ENCODE measurements around the gene CPS1.

The CPS1 gene

GRCh38 chr2:210548031-210548430, 8.4 kb upstream of the CPS1 start:
- no peaks in the 10 kb centered on the region for H3K4me1 ChIP-seq (ENCODE audit: insufficient read depth, low read length, severe bottlenecking)
- no peaks in the 10 kb centered on the region for H3K9me3 ChIP-seq (ENCODE audit: low read length)
- no peak overlapping the region for H3K9ac ChIP-seq (ENCODE audit: low read length)
- no peak overlapping the region for H3K4me3 ChIP-seq (ENCODE audit: low read depth, low read length, poor library complexity, severe bottlenecking)
- H3K79me2 ChIP-seq (ENCODE audit: insufficient read depth, low read length), result no peaks in the 10 kb centered on the region
- no peak overlapping the region for H3K27ac ChIP-seq (ENCODE audit: low read depth, low read length, poor library complexity, severe bottlenecking)
- no peak for TF ChIP-seq EZH2 (IDR thresholded peaks at IDR 0.05; ENCODE audit: borderline replicate concordance, low read length)
- H3K9me2 ChIP-seq (ENCODE audit: low read depth, low read length), result no peaks in the 10 kb centered on the region
- no peaks in the 10 kb centered on the region for H3F3A ChIP-seq (ENCODE audit: insufficient read depth, low read length)
- no peaks in the 10 kb centered on the region for H3K27me3 ChIP-seq (ENCODE audit: insufficient read depth, low read length)
- no peak overlapping the region for H2AFZ ChIP-seq (ENCODE audit: low read length)
- no peaks in the 10 kb centered on the region for H3K36me3 ChIP-seq (ENCODE audit: insufficient read depth, low read length)
- no peak overlapping the region for H3K4me2 ChIP-seq (ENCODE audit: low read length)
- H4K20me1 ChIP-seq (ENCODE audit: insufficient read depth, low read length), result no peaks in the 10 kb centered on the region

- Histone ChIP-seq H2AFZ (ENCODE audit: low read length) (no peak overlapping the region), H3K27ac (ENCODE audit: low read depth, low read length, poor library complexity, severe bottlenecking) (no peak overlapping the region), H3K4me1 (ENCODE audit: insufficient read depth, low read length, severe bottlenecking) (no peaks in the 10 kb centered on the region), H3K9me2 (ENCODE audit: low read depth, low read length) (no peaks in the 10 kb centered on the region), H3K9ac (ENCODE audit: low read length) (no peak overlapping the region), H3K4me3 (ENCODE audit: low read depth, low read length, poor library complexity, severe bottlenecking) (no peak overlapping the region), H3K36me3 (ENCODE audit: insufficient read depth, low read length) (no peaks in the 10 kb centered on the region), H3K27me3 (ENCODE audit: insufficient read depth, low read length) (no peaks in the 10 kb centered on the region), H3K79me2 (ENCODE audit: insufficient read depth, low read length) (no peaks in the 10 kb centered on the region), H3F3A (ENCODE audit: insufficient read depth, low read length) (no peaks in the 10 kb centered on the region), H4K20me1 (ENCODE audit: insufficient read depth, low read length) (no peaks in the 10 kb centered on the region), H3K9me3 (ENCODE audit: low read length) (no peaks in the 10 kb centered on the region), H3K4me2 (ENCODE audit: low read length) (no peak overlapping the region)
- TF ChIP-seq EZH2 (IDR thresholded peaks at IDR 0.05; ENCODE audit: borderline replicate concordance, low read length), result no peak
- TF ChIP-seq, protein P1, sequence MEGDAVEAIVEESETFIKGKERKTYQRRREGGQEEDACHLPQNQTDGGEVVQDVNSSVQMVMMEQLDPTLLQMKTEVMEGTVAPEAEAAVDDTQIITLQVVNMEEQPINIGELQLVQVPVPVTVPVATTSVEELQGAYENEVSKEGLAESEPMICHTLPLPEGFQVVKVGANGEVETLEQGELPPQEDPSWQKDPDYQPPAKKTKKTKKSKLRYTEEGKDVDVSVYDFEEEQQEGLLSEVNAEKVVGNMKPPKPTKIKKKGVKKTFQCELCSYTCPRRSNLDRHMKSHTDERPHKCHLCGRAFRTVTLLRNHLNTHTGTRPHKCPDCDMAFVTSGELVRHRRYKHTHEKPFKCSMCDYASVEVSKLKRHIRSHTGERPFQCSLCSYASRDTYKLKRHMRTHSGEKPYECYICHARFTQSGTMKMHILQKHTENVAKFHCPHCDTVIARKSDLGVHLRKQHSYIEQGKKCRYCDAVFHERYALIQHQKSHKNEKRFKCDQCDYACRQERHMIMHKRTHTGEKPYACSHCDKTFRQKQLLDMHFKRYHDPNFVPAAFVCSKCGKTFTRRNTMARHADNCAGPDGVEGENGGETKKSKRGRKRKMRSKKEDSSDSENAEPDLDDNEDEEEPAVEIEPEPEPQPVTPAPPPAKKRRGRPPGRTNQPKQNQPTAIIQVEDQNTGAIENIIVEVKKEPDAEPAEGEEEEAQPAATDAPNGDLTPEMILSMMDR (IDR thresholded peaks at IDR 0.05; ENCODE audit: low read length), result no peak
These were observed 7.5 kb upstream of the CPS1 start for GRCh38 chr2:210548878-210549384.

DNA sequence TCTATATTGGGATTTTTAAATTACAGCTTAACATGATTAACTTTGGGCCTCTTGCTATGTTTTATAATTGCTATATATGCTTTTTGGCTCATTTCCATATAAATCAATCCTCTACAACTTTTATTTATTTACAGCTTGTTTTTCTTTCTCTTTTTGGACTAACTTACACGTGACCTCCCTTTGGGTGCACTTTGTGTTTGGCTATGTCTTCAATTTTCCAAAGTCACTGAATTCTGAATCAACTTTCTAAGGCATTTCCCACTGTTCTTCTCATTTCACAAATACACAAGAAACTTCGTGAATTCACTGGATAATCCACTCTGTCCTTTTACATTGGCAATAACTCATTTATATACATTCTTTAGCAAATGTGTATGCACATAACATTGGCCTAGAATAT, 5.4 kb upstream of the CPS1 start:
- H3F3A ChIP-seq (ENCODE audit: insufficient read depth, low read length), result no peaks in the 10 kb centered on the region
- no peaks in the 10 kb centered on the region for H3K27me3 ChIP-seq (ENCODE audit: insufficient read depth, low read length)
- H3K4me3 ChIP-seq (ENCODE audit: low read depth, low read length, poor library complexity, severe bottlenecking), result no peak overlapping the region
- no peaks in the 10 kb centered on the region for H3K4me1 ChIP-seq (ENCODE audit: insufficient read depth, low read length, severe bottlenecking)
- H3K36me3 ChIP-seq (ENCODE audit: insufficient read depth, low read length), result no peaks in the 10 kb centered on the region
- H3K27ac ChIP-seq (ENCODE audit: low read depth, low read length, poor library complexity, severe bottlenecking), result no peak overlapping the region
- no peak overlapping the region for H3K9ac ChIP-seq (ENCODE audit: low read length)
- no peak overlapping the region for H2AFZ ChIP-seq (ENCODE audit: low read length)
- no peaks in the 10 kb centered on the region for H3K79me2 ChIP-seq (ENCODE audit: insufficient read depth, low read length)
- no peak for TF ChIP-seq EZH2 (IDR thresholded peaks at IDR 0.05; ENCODE audit: borderline replicate concordance, low read length)
- TF ChIP-seq, protein P1 (IDR thresholded peaks at IDR 0.05; ENCODE audit: low read length), result no peak
- no peaks in the 10 kb centered on the region for H3K9me3 ChIP-seq (ENCODE audit: low read length)
- no peaks in the 10 kb centered on the region for H4K20me1 ChIP-seq (ENCODE audit: insufficient read depth, low read length)
- no peak overlapping the region for H3K4me2 ChIP-seq (ENCODE audit: low read length)
- no peaks in the 10 kb centered on the region for H3K9me2 ChIP-seq (ENCODE audit: low read depth, low read length)

DNA sequence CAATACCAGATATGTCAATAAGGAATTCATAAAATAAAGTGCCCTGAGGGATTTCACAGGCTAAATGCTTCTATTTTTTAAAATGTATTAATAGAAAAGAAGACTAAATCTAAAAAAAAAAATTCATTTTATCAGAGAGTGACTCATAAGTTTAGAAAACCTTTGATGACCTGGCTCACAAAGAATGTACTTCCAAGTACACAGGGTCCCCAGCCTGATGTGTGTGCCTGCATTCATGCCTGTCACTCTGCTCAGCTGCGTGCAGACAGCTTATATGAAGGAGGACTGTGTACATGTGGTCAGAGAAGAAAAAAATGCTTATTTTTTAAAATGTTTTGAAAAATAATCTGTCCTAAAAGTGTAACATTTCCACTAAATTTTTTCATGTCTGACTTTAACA, 3.0 kb upstream of the CPS1 start:
- Histone ChIP-seq H3K27me3 (ENCODE audit: insufficient read depth, low read length) (no peaks in the 10 kb centered on the region), H3K9ac (ENCODE audit: low read length) (no peak overlapping the region), H3K9me3 (ENCODE audit: low read length) (no peaks in the 10 kb centered on the region), H3K4me1 (ENCODE audit: insufficient read depth, low read length, severe bottlenecking) (no peaks in the 10 kb centered on the region), H4K20me1 (ENCODE audit: insufficient read depth, low read length) (no peaks in the 10 kb centered on the region), H2AFZ (ENCODE audit: low read length) (no peak overlapping the region), H3K9me2 (ENCODE audit: low read depth, low read length) (no peaks in the 10 kb centered on the region), H3K36me3 (ENCODE audit: insufficient read depth, low read length) (no peaks in the 10 kb centered on the region), H3K4me3 (ENCODE audit: low read depth, low read length, poor library complexity, severe bottlenecking) (no peak overlapping the region), H3K27ac (ENCODE audit: low read depth, low read length, poor library complexity, severe bottlenecking) (no peak overlapping the region), H3K79me2 (ENCODE audit: insufficient read depth, low read length) (no peaks in the 10 kb centered on the region), H3K4me2 (ENCODE audit: low read length) (no peak overlapping the region), H3F3A (ENCODE audit: insufficient read depth, low read length) (no peaks in the 10 kb centered on the region)
- TF ChIP-seq EZH2 (IDR thresholded peaks at IDR 0.05; ENCODE audit: borderline replicate concordance, low read length), result no peak
- TF ChIP-seq, protein P1 (IDR thresholded peaks at IDR 0.05; ENCODE audit: low read length), result no peak

All from OCI-LY1 (cell line).